ENCODE measurements around the gene IMPG2. TPM values are rescaled to one million over a fixed set of nuclear protein-coding genes. Genes with fewer than 3 reads are reported as not detected.

The IMPG2 gene
- total RNA-seq, 1 donor from 2014 or later: 2.6 TPM

DNA sequence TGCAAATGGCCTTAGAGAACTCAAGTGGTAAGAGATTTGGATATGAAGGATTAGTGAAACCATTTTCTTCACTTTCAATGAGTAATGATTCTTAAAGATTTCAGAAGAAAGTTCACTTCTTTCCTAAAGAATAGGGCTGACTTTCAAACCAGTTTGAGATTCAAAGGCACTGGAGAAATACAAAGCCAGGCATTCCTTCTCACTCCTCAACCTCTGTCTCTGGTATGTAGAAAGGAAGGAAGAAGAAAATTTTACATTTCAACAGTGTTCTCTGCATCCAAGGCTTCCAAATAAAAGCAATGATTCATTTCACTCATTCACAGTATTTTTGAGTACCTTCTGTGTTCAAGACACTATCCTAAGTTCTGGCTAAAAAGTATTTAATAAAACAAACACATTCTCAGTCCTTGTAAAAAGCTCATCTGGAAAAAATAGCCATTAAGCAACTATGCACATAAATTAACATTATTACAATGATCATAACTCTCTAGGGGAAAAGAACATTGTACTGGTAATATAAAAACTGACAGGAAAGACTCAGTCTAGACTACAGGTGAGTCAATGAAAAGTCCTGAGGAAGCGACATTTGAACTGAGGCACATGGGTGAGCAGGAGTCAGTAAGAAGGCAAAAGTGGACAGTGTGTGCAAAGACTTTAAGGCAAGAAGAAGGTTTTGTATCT is 79.5 kb downstream of the IMPG2 start:
- no peak for DNase-seq (ENCODE audit: low spot score)

DNA sequence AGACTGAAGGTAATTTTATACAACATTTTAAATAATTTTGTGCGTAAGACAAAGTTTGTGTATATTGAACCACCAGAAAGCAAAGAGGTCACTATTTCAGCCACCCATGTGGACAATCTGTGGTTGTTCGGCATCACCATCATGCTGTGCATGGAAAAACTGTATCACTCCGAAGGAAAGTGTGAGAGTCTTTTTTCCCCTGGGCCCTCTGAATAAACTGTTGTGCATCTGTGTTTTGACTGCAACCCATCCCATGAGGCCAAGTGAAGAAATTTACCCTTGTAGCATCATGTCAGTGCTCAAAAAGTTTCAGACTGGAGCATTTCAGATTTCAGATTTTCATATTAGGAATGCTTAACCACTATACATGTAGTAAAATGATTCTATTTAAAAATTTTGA is 85.3 kb downstream of the IMPG2 start:
- DNase-seq (ENCODE audit: low spot score): no peak

DNA sequence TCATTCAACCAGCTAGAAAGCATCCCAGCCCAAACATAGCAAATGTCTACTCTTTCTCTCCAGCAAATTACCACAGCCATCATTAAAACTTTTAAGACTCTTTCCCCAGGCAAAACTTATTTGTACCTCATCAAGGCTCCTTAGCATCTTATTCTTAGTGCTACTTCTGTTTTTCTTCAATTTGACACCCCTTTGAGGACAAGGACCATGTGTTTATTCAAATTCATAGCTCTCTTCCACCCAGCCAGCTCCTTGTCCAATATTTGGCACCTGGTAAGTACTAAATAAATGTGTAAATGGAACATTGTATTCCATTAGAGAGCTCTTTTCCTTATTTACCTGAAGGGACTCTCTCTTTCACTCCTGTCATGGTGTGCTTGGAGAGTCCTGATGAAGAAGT is 89.8 kb downstream of the IMPG2 start:
- DNase-seq (ENCODE audit: low spot score): no peak

DNA sequence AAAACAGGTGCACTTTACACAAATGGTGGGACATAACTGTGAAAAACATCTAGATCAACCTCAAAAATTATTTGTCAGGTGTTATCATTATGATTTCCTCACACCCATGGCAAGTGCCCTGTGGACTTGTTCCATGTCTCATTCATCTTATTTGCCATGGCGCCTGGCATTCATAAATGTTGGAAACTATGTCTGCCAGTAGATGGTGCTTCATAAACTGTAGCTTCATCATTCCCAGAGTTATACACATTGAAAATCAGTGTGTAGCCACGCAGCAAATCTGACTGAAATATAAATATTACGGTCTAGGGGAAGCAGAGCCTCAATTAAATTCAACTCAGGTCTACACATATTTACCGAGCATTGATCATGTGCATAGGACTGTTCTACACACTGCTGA is 90.7 kb downstream of the IMPG2 start:
- peak; percentile 23 for DNase-seq (ENCODE audit: low spot score)

DNA sequence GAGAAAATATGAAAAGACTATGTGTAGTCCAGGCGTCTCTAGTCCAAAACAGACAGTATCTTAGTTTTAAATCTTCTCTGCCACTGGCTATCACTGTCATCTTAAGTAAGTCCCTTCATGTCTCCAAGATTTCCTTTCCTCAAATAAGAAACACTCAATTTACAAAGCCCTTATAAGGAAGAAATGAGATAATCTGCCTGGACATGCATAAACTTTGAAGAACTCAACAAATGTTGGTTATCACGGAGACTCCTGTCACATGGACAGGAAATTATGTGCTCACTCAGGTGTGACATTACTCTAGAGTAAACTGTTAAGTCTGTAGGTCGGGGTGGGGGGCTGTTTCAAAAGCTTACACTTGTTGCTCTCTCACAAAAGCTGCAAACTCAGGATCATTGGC is 91.9 kb downstream of the IMPG2 start:
- DNase-seq (ENCODE audit: low spot score): peak; percentile 24

DNA sequence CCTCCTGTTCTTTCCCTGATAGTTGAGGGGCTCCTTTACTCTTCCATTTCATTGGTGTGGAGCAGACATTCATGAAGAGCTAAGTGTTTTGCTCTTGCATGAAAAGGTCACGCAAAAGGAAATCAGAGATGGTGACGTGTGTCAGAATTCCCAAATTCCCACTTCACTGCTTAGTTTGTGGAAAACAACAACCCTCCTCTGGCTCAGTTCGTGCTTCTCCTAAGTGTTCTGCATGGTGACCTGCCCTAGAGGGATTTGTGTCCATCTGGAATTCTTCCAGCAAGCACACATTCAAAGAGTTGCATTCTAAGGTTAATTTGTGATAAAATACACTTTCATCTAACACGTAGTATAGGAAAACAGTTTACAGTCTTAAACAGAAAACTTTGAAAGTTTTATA is 95.6 kb downstream of the IMPG2 start:
- DNase-seq (ENCODE audit: low spot score): no peak

DNA sequence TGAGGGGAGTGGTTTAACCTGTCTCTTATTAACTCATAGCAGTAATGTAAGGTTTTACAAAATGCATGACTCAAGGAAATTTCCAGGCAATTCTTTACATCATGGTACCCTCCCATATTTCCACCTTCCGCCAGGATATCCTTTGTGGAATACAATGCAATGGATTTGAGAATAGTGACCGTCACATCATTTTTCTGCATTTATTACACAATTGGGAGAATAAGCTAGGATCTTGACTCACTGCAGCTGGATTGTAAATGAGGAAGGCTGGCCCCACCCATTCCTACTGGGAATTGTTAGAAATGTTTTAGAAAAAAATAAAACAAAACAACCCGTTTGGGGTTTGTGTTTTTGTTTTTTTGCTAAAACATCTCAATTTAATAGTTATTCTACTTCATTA is 97.4 kb downstream of the IMPG2 start:
- peak; percentile 21 for DNase-seq (ENCODE audit: low spot score)

DNA sequence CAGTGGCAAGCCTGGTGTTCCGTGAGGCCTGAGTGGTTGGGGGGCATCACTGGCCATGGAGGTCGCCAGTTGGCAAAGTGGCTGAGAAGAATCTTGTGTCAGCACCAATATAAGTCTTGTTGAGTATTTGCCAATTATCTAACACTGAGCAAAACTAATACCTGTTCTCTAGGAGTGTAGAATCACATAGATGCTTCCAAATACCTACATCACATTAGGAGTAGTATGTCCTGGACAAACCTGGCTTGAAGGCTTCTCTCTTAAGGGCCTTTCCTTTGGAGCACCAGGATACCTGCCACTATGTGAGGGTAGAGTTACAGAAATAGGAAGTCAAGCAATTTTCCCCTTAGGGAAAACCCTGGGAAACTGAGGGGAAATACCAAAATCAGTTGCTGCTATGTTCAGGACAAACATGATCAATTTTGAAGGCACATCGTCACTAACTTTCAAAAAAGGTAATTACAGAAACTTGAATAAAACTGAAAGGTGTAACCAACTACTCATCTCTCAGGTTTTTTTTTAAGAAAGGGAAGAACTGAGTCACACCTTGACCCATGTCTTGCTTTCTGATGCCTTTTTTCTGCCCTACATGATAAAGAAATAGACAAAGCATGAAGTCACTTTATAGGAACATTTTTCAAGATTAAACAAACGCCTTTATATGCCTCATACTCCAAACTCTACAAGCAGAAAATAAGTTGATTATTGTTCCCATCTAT is 100.4 kb downstream of the IMPG2 start:
- no peak for DNase-seq (ENCODE audit: low spot score)

DNA sequence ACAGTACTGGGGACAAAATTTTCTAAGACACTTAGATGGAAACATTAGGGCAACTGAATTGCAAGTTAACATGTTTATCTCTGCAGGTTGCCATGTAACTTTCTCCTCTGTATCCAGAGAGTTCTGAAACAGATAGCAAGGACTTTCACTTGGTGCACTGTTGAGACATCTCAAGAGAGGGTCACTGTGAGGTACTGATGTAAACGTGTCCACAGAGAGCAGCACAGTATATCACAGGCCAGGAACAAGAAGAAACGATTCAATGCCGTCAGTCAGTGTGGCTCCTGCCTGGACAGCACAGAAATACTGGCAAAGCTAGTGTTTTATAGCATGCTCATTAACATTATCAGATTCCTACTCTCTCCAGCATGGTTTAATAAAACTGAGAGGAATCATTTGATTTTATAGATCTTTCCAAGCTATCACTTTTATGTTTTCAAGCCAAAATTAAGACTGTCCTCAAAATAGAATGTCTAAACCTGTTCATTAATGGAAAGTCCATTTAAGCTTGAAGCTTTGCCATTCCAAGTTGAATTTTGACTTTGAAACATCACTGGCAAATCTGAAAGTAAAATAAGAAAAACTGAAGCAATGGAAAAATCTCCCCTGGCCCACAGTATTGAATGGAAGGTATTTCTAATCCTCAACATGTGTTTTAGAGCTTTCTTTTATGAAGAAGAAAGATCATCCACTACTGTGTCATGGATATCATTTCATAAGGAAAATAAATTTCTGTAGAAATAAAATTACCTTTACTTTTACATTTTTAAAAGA is 102.7 kb downstream of the IMPG2 start:
- DNase-seq (ENCODE audit: low spot score): no peak

DNA sequence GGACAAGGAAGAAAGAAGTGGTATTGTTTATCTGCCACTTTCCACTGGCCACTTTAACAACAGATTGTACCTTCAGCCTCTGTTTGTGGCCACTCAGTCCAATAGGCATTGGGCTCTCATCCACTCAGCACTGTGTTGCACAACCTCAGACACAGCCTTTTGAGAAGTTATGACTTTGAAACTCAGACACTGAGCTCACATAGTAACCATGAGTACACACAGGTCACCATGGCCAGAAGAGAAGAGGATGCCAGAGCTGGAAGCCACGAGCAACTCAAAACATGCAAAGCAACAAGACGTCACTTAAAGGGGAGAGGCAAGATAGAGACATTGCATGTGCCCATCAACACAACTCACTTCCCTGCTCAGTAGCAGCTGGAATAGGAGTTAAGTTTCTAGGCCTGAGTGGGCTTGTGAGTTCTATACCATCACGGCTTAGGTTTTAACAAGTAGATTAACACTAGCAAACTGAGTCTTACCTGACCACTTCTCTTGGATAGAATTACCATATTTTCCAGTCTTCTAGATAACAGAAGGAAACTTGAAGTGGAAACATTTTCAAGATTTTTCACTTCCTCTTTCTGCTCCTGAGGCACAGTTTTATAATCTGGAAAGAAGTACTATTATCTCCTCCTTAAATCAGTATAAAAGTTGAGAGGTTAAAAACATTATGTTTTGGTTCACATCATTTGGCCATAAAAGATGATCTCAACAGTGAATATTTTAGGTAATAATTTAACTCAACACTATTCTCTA is 103.5 kb downstream of the IMPG2 start:
- DNase-seq (ENCODE audit: low spot score): no peak

DNA sequence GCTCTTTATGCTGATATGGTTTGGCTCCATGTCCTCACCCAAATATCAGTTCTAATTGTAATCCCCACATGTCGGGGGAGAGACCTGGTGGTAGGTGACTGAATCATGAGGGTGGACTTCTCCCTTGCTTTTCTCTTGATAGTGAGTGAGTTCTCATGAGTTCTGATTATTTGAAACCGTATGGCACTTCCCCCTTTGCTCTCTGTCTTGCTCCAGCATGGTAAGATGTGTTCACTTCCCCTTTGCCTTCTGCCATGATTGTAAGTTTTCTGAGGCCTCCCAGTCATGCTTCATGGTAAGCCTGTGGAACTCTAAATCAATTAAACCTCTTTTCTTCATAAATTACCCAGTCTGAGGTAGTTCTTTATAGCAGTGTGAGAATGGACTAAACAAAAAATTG is 107.6 kb downstream of the IMPG2 start:
- no peak for DNase-seq (ENCODE audit: low spot score)

DNA sequence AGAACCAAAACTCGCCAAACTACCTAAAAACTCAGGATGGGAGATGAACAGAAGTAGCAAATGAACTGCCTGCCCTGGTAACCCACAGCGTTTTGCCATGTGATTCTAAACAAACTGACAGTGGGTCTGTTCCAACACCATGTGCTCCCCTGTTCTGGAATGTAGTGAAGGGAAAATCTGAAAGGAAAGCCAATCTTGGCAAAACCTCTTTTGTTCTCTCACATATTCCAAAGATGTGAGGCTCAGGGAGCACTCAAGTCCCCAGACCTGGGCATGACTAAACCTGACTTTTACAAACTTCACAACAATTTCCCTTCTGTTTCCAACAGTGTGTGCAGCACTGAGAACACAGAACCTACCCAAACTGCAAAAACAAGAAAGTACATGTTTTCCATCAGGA is 116.1 kb downstream of the IMPG2 start:
- no peak for DNase-seq (ENCODE audit: low spot score)

DNA sequence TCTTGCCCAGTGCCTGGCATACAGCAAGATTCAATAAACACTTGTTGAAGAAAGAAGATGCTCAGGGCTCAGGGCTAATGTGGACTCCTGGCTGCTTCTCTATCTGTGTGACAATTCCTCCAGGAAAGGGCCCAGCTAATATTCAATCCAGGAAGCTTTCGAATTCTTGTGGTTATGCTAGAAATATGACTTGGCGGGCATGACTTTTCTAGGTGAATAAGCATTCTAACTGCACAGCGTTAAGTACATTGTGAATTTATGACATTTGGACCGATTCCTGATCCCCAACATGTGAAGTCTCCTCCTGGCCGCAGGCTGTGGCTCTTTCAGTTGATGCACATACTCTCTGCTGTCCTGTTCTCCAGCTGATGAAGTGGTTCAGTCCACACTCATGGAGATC is 117.0 kb downstream of the IMPG2 start:
- DNase-seq (ENCODE audit: low spot score): no peak

DNA sequence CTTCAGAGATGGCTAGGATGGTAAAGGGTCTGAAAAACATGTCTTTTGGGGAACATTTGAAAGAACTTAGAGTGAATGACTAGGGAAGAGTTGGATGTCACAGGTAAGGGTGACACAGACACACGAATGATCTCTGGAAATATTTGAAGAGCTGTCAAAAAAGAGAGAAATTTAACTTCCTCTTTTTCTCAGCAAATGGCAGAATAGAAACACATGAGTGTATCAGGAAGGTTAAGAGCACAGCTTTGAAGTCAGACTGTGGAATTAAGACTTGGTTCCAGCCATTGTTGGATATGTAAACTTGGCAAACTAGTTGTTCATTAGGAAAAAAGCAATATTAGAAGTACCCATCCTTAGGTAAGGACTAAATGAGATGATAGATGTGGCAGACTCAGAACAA is 117.7 kb downstream of the IMPG2 start:
- DNase-seq (ENCODE audit: low spot score): no peak

DNA sequence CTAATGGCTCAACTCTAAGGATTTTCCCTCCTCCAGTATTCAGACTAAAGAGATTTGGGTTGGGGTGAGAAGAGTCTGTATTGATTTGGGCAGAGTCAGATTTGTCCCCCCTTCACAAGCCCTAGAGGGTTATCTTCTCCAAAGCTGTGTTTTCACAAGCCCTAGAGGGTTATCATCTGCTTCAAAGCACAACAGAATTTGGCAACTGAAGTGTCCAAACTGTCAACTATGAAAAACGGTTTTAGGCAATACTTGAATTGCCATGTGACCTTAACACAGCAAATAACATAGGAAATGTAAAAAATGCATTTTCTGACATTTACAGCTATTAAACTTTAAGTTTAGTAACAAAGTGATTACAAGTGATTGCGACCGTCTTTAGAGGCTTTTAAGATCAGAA is 119.9 kb downstream of the IMPG2 start:
- peak; percentile 97 for DNase-seq (ENCODE audit: low spot score)

DNA sequence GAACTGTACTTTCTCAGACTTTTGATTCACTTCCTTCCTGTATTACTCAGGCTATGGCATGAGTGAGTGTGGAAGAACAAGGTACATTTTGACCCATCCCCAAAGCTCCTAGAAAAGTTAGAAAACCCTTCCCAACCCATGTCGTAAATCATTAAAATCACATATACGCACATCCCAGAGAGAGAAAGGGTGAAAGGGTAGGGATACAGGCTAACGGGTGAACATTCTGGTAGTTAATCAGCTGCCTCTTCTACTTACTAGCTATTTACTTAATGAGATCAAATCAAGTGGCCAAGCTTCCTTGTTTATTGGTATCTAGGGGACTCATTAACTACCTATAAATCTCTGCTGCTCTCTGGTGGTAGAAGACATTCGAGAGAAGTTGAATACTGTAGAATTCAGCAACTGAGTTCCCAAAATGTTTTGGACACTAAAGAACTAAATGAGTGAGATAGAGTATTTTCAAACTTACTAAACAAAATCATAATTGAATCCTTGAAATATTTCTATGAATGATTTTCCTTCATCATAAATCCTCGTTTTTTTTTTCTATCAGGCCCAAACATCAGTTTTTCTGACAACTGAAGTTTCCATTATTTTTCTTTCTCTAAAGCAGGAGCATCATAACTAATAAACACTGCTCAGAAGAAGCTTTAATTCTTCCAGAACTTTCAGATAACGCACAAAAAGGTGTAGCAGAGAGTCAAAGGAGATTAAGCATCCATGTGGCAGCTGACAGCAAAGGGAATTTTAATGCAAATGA is 124.2 kb downstream of the IMPG2 start:
- DNase-seq (ENCODE audit: low spot score): peak; percentile 63

DNA sequence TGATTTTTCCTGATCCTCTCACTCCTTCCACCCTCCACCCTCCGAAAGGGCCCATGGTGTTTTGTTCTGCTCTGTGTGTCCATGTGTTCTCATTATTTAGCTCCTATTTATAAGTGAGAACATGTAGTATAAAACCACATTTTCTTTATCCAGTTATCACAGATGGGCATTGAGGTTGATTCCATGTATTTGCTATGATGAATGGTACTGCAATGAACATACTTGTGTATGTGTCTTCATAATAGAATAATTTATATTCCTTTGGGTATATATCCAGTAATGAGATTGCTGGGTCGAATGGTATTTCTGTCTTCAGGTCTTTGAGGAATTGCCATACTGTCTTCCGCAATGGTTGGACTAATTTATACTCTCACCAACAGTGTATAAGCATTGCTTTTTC is 126.0 kb downstream of the IMPG2 start:
- DNase-seq (ENCODE audit: low spot score): no peak

DNA sequence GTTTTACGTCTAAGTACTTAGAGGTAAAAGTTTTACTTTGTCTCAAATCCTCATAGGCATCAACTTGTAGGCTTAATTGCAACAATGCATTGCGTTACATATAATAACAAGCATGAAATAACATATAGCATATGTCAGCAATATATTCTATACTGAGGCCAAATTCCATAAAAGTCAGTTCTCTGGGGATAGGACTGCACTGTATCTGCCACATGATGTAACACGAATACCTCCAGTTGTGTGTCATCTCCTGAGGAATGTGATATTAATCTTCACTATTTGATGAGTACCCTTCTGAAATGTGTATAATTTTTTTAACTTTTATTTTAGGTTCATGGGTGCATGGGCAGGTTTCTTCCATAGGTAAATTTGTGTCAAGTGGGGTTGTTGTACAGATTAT is 126.4 kb downstream of the IMPG2 start:
- no peak for DNase-seq (ENCODE audit: low spot score)

DNA sequence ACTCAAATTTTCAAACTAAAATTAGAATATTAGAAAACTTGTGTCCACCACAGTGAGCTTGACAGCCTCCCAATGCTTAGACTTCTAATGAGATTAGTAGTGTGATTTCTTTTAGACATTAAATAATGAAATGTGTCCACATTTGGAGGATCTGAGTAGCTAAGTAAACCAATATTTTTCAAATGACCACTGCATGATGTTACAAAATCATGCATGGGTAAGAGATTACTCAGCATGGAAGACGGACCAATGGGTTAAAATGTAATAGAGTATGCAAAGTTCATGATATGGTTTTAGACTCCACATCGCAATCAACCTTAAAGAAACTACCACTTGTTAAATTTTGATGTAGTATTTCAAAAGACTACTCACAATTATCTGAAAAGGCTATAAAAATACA is 130.6 kb downstream of the IMPG2 start:
- DNase-seq (ENCODE audit: low spot score): no peak

DNA sequence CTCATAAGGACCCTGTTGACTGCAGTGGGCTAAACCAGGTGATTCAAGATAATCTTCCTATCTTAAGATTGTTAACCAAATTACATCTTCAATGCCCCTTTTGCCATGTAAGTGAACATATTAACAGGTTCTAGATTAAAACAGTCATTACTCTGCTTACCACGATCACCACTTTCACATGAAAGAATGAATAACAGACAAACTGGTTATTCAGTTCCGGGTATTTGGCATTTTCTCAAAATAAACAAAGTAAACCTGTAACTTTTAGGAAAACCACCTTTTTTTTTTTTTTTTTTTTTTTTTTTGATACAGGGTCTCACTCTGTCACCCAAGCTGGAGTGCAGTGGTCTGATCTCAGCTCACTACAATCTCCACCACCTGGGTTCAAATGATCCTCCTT is 131.2 kb downstream of the IMPG2 start:
- no peak for DNase-seq (ENCODE audit: low spot score)

DNA sequence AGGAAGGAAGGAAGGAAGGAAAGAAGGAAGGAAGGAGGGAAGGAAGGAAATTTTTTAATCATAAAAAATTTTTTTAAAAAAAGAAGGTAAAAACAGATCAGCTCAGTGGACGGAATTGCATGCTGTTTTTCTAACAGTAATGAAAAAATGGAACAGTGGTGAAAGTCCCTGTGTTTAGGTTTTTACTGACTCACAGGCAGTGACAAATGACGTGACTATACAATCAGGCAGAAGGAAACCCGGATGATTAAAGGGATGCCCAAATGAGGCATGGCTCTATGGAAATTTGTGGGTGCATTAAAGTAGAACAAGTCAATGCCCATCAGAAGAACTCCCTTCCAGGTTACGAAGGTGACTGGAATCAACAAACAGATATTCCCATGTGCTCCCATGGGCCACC is 135.0 kb downstream of the IMPG2 start:
- DNase-seq (ENCODE audit: low spot score): no peak
